GM12872 (cell line): Measurements from ENCODE around the gene PNMA8C.

ENCODE experiments used
- TF ChIP-seq, protein P1 (sequence below): IDR thresholded peaks from 3 replicates; pipeline ENCODE4 v1.5.1; 2011; ENCODE audit warnings: low read depth, mild to moderate bottlenecking, low read length, moderate library complexity; ENCODE audit not compliant: insufficient read depth

Gene PNMA8C

DNA sequence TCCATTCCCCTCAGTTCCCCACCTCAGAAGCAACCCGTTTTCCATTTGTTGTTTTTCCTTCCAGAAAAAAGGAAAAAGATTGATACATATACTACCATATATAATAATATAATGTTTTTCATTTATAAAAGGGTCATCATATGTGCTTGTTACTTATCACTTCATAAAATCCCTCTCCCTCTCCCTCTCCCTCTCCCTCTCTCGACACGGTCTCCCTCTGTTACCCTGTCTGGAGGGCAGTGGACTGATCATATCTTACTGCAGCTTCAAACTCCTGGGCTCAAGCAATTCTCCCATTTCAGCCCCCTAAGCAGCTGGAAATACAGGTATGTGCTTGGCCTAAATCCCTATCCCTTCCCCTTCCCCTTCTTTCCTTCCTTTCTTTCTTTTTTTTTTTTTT, 25.5 kb upstream of the PNMA8C start:
- TF ChIP-seq, protein P1, sequence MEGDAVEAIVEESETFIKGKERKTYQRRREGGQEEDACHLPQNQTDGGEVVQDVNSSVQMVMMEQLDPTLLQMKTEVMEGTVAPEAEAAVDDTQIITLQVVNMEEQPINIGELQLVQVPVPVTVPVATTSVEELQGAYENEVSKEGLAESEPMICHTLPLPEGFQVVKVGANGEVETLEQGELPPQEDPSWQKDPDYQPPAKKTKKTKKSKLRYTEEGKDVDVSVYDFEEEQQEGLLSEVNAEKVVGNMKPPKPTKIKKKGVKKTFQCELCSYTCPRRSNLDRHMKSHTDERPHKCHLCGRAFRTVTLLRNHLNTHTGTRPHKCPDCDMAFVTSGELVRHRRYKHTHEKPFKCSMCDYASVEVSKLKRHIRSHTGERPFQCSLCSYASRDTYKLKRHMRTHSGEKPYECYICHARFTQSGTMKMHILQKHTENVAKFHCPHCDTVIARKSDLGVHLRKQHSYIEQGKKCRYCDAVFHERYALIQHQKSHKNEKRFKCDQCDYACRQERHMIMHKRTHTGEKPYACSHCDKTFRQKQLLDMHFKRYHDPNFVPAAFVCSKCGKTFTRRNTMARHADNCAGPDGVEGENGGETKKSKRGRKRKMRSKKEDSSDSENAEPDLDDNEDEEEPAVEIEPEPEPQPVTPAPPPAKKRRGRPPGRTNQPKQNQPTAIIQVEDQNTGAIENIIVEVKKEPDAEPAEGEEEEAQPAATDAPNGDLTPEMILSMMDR, result no peak

DNA sequence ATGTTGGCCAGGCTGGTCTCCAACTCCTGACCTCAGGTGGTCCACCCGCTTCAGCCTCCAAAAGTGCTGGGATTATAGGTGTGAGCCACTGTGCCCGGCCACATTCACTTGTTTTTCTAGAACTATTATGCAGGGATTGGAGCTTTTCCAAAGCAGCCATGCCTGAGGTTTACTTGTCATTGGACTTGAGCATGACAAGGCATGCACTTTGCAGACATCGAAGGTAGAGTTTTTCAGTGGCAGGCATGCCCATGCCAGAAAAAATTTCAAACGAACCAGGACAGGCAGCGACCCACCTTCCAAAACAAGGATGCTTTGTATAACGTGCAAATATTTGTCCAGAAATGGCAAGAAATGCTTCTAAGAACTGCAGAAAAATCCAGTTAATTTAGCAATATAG, 24.9 kb upstream of the PNMA8C start:
- TF ChIP-seq, protein P1, result no peak

DNA sequence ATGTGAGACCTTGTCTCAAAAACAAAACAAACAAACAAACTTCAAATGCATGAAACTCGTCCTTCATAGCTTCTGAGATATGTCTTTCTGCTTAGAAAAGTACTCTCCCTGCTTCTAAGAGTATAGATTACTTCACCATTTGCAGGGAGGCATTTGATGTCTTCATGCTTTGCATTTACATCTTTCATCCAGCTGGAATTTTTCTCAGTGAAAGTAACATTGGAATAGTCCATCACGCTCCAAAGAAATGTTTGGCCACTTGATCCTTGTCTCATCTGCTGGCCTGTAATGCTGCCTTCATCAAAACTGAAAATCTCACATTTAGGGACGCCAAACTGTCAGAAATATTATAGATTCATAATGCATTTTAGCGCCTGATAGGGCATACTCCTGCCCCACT, 23.4 kb upstream of the PNMA8C start:
- TF ChIP-seq, protein P1, result no peak

DNA sequence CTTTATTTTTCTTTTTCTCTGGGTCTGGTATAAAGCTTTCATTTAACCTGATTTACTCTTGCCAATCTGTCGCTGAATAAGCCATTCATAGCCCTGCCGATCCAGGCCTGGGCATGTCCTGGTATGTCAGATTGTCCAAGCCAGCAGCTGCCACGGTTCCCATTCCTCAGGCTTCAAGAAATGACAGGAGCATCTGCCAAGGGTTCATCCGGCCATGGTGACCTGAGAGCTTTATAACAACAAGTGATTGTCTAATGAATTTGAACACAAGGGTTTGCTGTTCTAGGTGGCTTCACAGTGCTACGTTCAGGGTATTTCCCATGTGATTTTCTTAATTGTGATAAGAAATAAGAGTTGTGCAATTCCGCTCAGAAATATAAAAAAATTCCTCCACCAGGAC, 22.6 kb upstream of the PNMA8C start:
- TF ChIP-seq, protein P1, result no peak

DNA sequence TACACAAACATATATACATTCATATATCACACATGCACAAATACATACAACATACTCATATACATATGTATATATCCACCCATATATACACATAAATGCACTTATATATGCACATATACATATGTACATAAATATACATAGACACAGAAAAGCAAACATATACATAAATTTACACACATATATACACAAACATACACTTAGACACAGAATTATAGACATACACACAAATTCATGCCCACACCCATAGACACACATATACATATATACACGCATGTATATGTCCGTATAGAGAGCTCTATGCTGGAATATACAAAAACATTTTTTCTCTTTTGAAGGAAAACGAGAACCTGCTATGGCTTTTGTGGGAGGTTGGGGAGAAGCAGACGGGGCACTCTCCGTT, 22.0 kb upstream of the PNMA8C start:
- TF ChIP-seq, protein P1, result no peak

DNA sequence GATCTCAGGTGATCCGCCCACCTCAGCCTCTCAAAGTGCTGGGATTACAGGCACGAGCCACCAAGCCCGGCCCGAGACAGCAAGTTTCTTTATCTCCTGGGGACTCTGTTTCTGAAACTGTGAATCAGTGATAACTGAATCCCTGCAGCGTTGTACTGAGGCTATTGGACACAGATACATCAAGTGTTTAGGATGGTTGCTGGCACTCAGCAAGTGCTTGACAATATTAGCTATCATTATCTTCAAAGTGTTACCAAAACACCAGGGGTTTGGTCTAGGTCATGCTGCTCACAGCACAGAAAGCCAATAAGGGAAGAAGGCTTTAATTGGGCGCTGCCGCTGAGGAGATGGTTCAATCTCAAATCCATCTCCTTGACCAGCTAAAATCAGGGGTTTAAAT, 20.5 kb upstream of the PNMA8C start:
- TF ChIP-seq, protein P1, result no peak

DNA sequence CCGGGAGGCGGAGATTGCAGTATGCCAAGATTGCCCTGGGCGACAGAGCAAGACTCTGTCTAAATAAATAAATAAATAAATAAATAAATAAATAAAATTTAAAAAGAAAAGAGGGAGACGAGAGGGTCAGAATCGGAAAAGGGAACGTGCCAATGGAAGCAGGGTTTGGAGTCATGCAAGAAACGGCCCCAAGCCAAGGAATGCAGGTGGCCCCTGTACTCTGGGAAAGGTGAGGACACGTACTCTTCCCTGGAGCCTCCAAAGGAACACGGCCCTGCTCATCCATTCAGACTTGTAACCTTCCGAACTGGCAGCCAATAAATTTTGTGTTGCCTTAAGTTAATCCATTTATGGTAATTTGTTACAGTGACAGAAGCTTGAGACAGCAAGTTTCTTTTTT, 19.9 kb upstream of the PNMA8C start:
- TF ChIP-seq, protein P1, result no peak

DNA sequence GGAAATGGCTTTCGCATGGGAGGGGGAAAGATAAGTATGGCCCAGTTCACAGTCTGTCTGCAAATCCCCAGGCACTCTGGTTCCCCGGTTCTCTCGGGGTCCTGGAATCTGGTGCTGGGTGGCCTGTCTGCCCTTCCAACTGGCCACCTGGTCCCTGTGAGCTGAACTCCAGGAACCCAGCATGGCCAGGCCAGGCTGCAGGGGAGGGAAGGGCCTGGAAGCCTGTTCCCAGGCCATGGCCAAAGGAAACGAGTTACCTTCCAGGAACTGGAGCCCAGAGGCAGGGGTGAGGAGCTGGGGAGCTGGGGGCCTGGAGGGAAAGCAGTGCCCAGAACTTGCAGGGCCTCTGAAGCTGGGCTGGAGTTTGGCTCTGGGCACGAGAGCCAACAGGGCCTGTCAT, 19.1 kb upstream of the PNMA8C start:
- TF ChIP-seq, protein P1, result no peak
